Limb (tissue), 2 donors: ENCODE data around the gene EVI5L.
A peak's percentile ranks its signal among the peaks of the same experiment; 100 is the strongest.
"Not testable (repeated sequence)": the region's sequence is repeated elsewhere in the genome, so short reads cannot be mapped to it uniquely, and the experiment has no call there.

Source experiments
- DNase-seq, 2 donors: peaks; one replicate each; pipeline ENCODE4 v3.0.0-alpha.2; 2016; ENCODE audit errors: extremely low spot score in 2 of 2

EVI5L gene

DNA sequence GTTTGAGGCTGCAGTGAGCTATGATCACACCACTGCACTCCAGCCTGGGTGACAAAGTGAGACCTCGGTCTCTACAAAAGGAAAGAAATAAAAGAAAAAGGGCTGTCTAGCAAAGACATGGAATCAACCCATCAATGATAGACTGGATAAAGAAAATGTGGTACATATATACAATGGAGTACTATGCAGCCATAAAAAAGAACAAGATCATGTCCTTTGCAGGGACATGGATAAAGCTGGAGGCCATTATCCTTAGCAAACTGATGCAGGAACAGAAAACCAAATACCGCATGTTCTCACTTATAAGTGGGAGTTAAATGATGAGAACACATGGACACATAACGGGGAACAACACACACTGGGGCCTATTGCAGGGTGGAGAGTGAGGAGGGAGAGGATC lies 14.0 kb upstream of the EVI5L start:
- DNase-seq = not testable (repeated sequence)

DNA sequence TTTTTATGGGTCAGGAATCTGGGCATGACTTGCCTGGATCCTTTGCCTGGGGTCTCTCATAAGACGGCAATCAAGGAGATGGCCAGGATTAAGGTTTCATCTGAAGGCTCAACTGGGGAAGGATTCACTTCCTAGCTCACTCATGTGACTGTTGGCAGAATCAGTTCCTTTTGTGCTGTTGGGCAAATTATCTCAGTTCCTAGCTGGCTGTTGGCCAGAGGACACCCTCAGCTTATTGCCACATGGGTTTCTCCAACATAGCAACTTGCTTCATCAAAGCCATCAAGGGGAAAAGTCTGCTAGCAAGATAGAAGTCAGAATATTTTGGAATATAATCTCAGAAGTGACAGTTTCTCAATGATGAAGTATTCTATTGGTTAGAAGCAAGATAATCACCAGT lies 12.2 kb upstream of the EVI5L start:
- no peak for DNase-seq

- no peak for DNase-seq
Observed at GRCh38 chr19:7818806-7819205, 11.2 kb upstream of the EVI5L start.

DNA sequence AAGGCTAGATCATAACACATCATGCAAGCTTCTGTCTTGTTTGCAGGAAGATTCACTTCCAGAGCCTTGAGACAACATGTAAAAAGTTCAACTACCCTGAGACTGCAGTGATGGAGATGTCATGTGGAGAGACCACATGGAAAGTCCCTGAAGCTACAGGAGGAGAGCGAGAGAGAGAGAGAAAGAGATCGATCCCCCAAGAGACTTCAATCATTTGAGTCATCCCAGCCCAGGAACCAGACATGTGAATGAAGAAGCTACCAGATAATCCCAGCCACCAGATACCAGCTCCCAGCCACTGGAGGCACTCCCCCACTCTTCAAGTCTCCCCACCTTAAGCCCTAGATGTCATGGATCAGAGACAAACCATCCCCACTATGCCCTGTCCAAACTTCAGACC lies 10.7 kb upstream of the EVI5L start:
- DNase-seq = no peak

DNA sequence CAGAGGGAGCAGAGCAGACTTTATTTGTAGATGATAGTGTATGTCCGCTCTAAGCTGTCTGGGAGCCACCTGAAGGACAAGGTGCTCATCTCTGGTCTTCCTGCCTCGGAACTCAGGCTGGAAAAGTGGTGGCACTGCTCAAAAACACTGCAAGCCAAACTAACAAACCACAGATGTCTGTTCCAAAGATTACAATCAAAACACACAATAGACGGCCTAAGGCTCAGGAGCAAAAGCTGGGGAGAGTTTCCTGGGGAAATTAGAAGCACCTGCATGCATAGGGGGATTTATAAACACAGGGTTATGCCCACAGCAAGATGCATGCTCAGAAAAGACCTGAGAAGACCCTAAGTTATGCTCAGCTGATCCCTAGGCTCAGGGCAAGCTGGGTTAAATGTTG lies 9.4 kb upstream of the EVI5L start:
- no peak for DNase-seq

DNA sequence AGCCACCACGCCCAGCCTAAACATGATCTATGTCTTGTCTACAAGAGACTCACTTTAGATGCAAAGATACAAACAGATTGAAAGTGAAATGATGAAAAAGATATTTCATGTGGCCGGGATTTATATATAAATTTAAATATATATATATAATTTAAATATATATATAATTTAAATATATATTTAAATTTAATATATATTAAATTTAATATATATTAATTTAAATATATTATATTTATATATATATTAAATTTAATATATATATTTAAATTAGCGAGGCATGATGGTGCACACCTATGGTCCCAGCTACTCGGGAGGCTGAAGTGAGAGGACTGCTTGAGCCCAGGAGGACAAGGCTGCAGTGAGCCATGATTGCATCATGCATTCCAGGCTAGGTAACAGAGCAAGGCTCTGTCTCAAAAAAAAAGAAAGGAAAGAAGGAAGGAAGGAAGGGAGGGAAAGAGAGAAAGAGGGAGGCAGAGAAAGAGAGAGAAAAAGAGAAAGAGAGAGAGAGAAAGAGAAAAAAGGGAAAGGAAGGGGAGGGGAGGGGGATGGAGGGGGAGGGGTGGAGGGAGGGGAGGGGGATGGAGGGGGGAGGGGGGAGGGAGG lies 7.0 kb upstream of the EVI5L start:
- DNase-seq = no peak

DNA sequence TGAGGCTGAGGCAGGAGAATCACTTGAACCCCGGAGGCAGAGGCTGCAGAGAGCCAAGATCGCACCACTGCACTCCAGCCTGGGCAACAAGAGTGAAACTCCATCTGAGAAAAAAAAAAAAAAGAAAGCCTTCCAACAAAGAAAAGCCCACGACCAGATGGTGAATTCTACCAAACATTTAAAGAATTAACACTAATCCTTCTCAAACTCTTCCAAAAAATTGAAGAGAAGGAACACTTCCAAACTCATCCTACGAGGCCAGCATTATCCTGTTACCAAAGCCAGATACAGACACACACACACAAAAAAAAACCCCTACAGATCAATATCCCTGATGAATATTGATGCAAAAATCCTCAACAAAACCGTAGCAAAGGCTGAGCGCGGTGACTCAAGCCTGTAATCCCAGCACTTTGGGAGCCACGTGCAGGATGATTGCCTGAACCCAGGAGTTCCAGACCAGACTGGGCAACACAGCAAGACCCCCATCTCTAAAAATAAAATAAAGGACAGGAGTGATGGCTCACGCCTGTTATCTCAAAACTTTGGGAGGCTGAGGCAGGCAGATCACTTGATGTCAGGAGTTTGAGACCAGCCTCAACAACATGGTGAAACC lies 6.2 kb upstream of the EVI5L start:
- DNase-seq = no peak

DNA sequence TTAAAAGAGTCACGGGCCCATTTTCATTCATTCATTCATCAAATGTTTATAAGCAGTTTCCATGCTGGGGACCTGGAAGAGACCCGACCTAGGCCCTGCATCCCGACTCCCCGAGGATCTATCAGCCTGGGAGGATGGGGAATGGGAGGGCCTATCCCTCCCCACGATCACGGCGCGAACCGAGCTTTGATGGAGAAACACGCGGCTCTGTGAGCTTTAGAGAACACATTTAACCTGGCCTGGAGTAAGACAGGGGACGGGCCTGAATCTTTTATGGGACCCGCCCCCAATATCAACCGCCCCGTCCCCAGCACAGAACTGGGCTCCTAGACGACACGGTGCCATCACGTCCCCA lies 875 bp upstream of the EVI5L start:
- DNase-seq = no peak

DNA sequence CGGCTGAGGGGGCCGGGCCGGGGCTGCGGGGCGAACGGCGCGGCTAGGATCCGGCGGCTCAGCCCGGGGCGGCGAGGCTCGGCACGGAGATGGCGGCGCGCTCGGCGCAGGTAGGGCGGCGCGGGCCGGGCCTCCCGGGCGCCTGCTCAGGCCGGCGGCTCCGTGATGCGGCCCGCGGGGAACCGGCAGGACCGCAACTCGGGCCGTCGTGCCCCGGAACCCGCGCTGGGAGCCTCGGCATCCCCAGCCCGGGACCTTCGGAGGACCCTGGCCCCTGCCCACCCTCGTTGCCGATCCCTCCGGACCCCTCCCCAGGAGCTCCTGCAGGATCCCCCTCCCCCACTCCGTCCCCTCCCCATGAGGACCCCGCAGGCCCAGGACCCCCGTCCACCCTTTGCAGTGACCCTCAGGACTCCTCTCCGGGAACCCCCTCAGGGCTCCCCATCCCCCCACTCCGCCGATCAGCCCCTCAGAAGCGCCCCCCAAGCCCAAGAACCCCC lies 304 bp downstream of the EVI5L start:
- no peak for DNase-seq

GRCh38 chr19:7830823-7831222 lies 805 bp downstream of the EVI5L start:
- peak in 1 of 2 donors; percentile 40 for DNase-seq

GRCh38 chr19:7831452-7831851 lies 1.4 kb downstream of the EVI5L start:
- no peak for DNase-seq

DNA sequence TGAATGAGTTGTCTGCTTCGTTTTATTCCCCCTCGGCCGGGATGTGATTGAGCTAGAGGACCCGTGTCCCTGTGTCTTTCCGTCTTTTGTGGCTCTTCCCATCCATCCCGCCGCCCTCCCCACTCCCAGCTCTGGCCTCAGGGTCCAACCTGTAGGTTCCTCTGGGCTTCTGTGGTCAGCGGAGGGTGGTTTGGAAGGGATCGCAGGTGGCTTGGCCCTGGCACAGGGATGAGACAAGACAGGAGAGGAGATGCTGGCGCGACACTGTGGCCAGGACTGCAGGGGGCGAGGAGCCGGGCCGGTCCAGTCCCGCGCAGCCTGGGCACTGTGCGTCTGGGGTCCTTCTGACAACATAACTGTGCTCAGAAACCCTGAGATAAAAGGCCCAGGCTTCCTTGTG lies 2.0 kb downstream of the EVI5L start:
- no peak for DNase-seq

DNA sequence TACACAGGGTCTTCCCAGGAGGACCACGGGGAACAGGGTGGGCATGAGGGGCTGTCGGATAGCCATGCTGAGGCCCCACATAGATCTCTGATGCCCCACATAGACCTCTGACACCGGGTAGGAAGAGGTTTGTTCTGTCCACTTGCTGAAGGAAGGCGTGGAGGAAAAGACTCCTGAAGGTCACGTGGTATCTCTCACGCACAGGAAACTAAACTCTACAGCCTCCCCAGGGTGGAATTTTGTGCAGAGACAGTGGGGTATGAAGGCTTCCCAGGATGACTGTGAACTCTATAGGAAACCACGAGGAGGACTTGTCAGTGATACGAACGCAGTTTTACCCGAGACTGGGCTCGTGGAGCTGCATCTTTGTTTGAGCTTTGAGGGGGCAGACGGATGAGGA lies 2.8 kb downstream of the EVI5L start:
- DNase-seq = no peak

DNA sequence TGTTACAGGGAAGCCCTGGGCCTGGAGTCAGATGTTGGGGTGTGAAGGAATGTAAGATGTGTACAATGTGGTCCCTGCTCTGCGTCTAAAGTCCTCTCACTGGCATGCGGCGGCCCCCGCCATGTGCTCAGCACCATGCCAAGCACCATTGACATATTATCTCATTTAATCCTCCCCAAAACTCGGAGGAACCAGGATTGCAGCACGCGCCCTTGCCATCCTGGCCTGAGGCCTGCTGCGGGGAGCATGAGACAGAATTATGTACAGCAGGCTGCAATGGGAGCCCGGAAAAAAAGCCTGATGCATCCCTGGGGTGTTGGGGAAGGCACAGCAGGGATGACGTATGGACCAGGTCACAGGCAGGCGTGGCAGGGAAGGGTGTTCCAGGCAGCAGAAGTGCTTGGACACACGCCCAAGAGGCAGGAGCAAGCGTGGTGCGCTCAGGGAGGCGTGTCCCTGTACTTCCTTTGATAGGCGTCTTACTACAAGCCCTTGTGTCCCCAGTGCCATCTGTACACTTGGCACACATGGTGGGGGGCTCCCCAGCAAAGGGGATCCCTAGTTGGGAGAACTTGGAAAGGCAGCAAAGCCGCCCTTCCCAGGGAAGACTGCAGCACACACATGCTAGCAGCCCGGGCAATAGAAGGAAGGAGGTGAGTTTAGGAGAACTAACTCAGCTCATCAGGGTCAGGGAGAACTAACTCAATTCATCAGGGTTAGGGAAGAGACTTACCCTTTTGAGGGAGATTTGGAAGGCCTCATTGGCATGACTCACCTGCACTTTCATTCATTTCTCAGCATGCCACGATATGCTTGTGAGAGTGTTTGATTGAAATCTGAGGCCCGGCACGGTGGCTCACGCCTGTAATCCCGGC lies 3.4 kb downstream of the EVI5L start:
- DNase-seq = no peak

DNA sequence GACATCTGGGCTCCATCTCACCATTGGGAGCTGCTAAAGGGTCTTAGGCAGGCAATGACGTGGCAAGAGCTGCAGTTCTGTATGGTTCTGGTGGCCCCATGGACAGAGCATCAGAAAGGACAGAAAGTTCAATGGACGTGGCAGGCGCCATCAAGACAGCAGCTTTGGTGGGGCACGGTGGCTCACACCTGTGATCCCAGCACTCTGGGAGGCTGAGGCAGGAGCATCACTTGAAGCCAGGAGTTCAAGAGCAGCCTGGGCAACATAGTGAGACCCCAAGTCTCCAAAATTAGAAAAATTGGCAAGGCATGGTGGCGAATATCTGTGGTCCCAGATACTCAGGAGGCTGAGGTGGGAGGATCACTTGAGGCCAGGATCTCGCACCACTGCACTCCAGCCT lies 9.5 kb downstream of the EVI5L start:
- no peak for DNase-seq

- DNase-seq = no peak
Observed at GRCh38 chr19:7840629-7841028, 10.6 kb downstream of the EVI5L start.

DNA sequence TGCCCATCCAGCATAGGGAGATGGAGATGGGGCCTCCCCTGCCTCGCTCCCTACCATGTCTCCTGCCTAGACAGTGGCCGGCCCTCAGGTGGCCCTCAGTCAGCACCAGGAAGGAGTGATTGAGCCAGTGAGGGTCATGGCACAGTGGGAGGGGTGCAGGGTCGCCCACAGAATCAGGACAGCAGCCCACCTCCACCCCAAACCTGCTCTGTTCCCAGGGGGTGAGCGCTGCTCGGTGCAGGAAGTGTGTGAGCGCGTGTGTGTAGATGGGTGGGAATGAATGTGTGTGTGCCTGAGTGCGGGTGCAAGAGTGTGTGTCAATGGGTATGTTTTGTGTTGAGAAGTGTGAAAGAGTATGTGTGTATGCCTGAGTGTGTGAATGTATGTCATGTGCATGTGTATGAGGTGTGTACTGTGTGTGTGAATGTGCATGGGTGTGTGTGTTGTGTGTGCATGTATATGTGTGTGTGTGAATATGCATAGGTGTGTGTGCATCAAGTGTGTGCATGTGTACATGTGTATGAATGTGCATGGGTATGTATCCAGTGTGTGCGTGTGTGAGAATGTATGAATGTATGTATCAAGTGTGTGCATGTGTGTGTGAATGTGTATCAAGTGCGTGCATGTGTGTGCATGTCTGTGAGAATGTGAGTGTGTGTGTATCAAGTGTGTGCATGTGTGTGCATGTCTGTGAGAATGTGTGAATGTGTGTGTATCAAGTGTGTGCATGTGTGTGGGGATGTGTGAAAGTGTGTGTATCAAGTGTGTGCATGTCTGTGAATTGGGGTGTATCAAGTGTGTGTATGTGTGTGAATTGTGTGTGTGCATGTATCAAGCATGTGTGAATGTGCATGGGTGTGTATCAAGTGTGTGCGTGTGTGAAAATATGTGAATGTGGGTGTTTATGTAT lies 12.0 kb downstream of the EVI5L start:
- no peak for DNase-seq

DNA sequence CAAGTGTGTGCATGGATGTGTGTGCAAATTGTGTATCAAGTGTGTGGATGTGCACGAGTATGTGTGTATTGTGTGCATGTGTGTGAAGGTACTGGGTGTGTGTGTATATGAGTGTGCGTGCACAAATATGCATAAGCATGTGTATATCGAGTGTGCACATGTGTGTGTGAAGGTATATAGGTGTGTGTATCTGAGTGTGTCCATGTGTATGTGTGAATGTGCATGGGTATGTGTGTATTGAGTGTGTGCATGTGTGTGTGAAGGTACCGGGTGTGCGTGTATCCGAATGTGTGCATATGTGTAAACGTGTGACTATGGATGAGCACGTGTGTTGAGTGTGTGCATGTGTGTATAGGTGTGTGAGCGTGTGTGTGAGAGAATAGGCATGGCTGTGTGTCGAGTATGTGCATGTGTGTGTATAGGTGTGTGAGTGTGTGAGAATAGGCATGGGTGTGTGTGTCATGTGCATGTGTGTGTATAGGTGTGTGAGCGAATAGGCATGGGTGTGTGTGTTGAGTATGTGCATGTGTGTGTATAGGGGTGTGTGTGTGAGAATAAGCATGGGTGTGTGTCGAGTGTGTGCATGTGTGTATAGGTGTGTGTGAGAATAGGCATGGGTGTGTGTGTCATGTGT lies 12.8 kb downstream of the EVI5L start:
- DNase-seq = no peak

- no peak for DNase-seq
Observed at GRCh38 chr19:7843521-7843920, 13.5 kb downstream of the EVI5L start.

GRCh38 chr19:7844405-7844804 lies 14.4 kb downstream of the EVI5L start:
- DNase-seq = no peak

- DNase-seq = no peak
Observed at GRCh38 chr19:7844951-7845350, 14.9 kb downstream of the EVI5L start.
